Activated CD4-positive, alpha-beta T cell treated with anti-CD3 and anti-CD28 coated beads for 24 hours (primary cell): ENCODE measurements around the gene ZFAND4.
"Not testable (repeated sequence)": the region's sequence is repeated elsewhere in the genome, so short reads cannot be mapped to it uniquely, and the experiment has no call there.

Experiments used
- DNase-seq, 2 donors: peaks; one replicate each; pipeline ENCODE4 v3.0.0-alpha.2; 2020; ENCODE audit warnings: low read depth in 2 of 2

Gene ZFAND4

GRCh38 chr10:45589868-45590267, 82.7 kb downstream of the ZFAND4 start:
- DNase-seq = no peak

GRCh38 chr10:45589009-45589408, 83.6 kb downstream of the ZFAND4 start:
- DNase-seq = no peak

- DNase-seq = no peak
Measured at GRCh38 chr10:45586028-45586824, 86.3 kb downstream of the ZFAND4 start.

- DNase-seq = no peak
Measured at GRCh38 chr10:45585131-45585530, 87.4 kb downstream of the ZFAND4 start.

DNA sequence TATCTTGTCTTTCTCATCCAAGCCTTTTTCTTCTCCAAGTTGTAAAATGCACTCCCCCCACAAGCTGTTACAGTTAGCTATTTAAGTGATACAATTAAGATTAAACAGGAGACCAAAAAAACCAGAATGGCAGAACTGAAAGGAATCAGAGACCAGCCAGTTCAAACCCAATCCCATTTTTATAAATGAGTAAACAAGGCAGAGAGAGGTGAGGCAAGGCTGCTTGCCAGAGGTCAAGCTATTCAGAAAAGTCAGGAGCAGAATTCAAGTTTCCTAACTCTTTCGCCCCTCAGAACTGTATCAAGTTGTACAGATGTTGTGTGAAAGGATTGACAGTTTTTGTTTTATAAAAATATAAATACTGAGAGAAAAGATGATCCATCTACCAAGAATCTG, 90.2 kb downstream of the ZFAND4 start:
- no peak for DNase-seq

GRCh38 chr10:45581582-45582385, 90.8 kb downstream of the ZFAND4 start:
- DNase-seq = no peak

DNA sequence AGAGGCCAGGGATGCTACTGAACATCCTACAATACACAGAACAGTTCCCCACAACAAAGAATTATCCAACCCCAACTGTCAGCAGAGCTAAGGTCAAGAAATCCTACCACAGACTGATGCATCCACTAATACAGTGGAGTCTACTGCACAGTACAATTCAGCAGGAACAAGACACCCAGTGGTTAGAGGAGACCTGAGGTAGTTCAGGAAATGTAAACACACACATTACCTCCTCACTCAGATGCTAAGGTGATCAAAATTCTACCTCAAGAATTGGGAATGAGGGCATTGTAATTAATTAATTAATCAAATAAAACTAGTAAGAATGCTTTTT, 91.4 kb downstream of the ZFAND4 start:
- DNase-seq = no peak

DNA sequence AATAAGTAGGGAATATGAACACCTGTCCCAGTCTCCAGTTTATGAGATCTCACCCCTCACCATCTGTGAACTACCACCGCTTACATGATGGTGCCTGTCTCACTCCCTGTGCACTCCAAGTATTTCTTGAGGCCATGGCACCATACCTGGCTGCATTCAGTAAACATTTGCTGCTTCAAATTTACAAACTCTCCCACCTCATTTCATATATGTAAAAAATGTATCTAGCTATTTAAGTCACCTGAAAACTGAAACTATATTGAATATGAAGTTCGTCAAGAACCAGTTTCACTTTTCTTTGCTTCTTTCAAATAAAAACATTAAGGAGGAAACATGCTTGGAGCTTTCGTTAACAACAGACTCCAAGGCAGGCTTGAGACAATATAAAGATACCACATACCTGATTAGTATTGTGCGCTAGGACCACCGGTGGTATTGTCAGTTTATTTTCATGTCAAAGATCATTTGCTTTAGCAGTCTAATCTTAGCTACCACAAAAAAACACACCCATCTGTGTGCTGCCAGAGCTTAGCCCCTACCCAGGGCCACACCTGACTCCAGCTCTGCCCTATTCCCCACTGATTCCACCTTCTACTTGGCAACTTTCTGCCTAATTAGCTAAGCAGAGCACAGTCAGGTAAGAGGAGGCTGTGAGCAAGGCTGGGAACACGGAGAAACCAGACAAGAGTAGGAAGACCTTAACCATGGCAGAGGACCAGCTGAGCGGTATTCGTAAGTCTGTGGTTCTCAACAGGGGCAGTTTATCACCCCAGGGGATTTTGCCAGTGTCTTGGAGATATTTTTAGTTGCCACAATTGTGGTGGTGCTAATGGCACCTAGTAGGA, 92.0 kb downstream of the ZFAND4 start:
- DNase-seq = no peak

DNA sequence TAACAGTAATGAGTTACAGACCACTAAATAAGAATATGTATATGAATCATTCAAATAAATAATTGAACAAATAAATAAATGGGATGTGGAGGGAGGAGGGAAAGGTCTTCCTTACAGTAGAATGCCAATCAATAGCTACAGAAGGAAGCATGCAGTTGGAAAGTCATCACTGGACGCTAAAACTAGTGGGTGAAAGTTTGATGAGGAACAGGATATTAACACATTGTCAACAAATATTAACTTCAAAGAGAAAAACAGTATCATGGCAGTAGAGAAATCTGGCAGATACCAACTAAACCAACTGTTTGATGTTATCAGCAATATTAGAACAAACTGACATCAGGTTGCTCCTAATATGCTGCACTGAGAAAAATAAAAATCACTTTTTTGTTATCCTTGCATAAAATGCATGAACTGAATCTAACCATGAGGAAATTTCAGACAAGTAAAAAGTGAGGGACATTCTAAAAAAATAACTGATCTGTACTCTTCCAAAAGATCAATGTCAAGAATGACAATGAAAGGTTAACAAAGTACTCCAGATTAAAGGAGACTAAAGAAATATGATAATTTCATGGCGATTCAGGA, 94.1 kb downstream of the ZFAND4 start:
- DNase-seq = no peak

DNA sequence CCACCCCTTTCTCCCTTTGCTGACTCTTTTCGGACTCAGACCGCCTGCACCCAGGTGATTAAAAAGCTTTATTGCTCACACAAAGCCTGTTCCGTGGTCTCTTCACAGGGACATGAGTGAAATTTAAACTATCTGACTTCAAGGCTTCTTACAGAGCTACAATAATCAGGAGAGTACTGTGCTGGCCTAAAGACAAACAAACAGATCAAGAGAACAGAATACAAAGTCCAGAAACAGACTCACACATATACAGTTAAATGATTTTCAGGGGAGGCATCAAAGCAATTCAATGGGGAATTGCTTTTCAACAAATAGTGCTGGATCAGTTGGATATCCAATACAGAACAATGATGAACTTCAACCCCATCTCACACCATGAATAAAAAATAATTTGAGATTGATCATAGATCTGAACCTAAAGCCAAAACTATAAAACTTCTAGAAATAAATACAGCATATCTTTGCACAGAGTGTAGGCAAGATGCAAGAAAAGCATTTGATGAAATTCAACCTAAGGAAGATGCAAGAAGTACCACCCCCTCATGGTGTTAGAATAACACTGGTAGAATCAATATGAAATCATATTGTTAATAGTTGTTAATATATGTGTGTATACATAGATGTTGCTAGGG, 96.5 kb downstream of the ZFAND4 start:
- DNase-seq = no peak

- DNase-seq = not testable (repeated sequence)
Measured at GRCh38 chr10:45575032-45575761, 97.4 kb downstream of the ZFAND4 start.

DNA sequence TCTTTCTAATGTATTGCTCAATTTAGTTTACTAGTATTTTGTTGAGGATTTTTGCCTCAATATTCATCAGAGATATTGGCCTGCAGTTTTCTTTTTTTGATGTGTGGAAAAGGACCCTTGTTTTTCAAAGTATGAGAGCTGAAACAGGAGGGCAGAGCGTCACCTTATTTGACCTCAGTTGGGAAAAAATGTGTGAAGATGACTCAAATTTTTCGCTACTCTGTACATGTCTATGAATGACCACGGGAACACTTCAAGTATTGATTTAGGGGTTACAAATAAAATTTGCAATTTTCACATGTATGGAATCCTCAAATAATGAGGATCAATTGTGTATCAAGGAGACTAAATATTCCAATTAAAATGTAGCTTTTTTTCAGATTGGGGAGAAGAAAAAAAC, 103.1 kb downstream of the ZFAND4 start:
- DNase-seq = no peak

DNA sequence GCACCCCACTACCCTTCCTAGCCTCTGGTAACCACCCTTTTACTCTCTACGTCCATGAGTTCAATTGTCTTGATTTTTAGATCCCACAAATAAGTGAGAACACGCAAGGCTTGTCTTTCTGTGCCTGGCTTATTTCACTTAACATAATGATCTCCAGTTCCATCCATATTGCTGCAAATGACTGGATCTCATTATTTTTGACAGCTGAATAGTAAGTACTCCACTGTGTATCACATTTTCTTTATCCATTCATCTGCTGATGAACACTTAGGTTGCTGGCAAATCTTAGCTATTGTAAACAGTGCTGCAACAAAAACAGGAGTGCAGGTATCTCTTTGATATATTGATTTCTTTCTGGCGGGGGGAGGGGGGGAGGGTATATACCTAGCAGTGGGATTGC, 106.2 kb downstream of the ZFAND4 start:
- no peak for DNase-seq
